Subcutaneous adipose tissue (tissue), 4 donors: ENCODE measurements around the gene TPX2. TPM values are rescaled to one million over a fixed set of nuclear protein-coding genes. Genes with fewer than 3 reads are reported as not detected.

ENCODE experiments used
- CTCF ChIP-seq: fragments of 450-650 bp; IDR thresholded peaks from one replicate; pipeline ENCODE4 v1.5.1; 2016; ENCODE audit warnings: low read depth, mild to moderate bottlenecking, control low read depth, antibody characterized with exemption, moderate library complexity
- total RNA-seq, 4 donors: library from RNA; depleted of rRNA; stranded (reverse); fragments of >200 nt; gene quantifications; one replicate each; pipeline ENCODE4 v1.1.0, GENCODE V29; 2016

Gene TPX2
- total RNA-seq, 4 donors from 2014 or later, result 0.49 to 4.9 (median 2.9) TPM

- no peak for TF ChIP-seq CTCF
Measured at GRCh38 chr20:31751126-31751525, 12.0 kb downstream of the TPX2 start.

GRCh38 chr20:31757254-31757653, 18.2 kb downstream of the TPX2 start:
- TF ChIP-seq CTCF, result no peak

- no peak for TF ChIP-seq CTCF
Measured at GRCh38 chr20:31758521-31758920, 19.4 kb downstream of the TPX2 start.

- TF ChIP-seq CTCF, result no peak
Measured at GRCh38 chr20:31758991-31759390, 19.9 kb downstream of the TPX2 start.

GRCh38 chr20:31759836-31760518, 20.9 kb downstream of the TPX2 start:
- TF ChIP-seq CTCF, result no peak

- TF ChIP-seq CTCF, result no peak
Measured at GRCh38 chr20:31760519-31761240, 21.6 kb downstream of the TPX2 start.

DNA sequence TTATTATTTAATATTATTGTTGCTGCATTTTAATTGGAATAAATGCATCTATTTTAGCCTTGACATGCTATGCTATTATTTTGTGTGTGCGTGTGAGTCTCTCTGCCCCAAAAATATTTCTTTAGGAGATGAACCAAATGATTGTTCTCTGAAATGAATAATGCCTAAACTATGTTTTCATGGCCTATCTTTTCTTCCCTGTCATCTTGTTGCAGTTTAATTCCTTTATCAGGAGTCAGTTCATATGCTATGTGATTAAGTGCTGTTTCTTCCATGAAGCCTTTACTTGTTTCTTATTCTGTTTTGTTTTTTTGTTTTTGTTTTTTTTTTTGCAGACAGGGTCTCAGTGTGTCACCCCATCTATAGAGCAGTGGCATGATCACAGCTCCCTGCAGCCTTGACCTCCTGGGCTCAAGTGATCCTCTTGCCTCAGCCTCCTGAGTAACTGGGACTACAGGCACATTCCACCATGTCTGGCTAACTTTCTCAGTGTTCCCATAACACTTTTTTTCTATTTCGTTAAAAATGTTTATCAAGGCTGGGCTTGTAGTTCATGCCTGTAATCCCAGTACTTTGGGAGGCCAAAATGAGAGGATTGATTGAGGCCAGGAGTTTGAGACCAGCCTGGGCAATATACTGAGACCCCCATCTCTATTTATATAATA, 25.7 kb downstream of the TPX2 start:
- no peak for TF ChIP-seq CTCF
